Tibial artery (tissue), 4 donors: ENCODE measurements around the gene NIPAL3.
"Not testable (repeated sequence)": the region's sequence is repeated elsewhere in the genome, so short reads cannot be mapped to it uniquely, and the experiment has no call there.

Experiments
- DNase-seq, 2 donors: peaks; one replicate each; pipeline ENCODE4 v3.0.0-alpha.2; 2019
- H3K27ac ChIP-seq, 2 donors: fragments of 200-600 bp; sonication (generic) in 1 of 2; 1 replicate in 1 of 2; 2 replicates in 1 of 2; pipeline ENCODE4 v1.5.1; 2018 to 2019; ENCODE audit warnings: mild to moderate bottlenecking in 1 of 2
- H3K27me3 ChIP-seq, 2 donors: fragments of 200-600 bp; sonication (generic) in 1 of 2; one replicate each; pipeline versions ENCODE4 v1.5.1 to v1.6.0; 2016 to 2019
- H3K36me3 ChIP-seq, 3 donors: fragments of 200-600 bp; sonication (generic) in 2 of 3; one replicate each; pipeline ENCODE4 v1.5.1; 2016 to 2019; ENCODE audit warnings: mild to moderate bottlenecking in 2 of 3
- H3K4me1 ChIP-seq, 4 donors: fragments of 200-600 bp; sonication (generic) in 2 of 4; 1 replicate in 3 of 4; 2 replicates in 1 of 4; pipeline ENCODE4 v1.5.1; 2016 to 2019
- H3K4me3 ChIP-seq, 2 donors: fragments of 200-600 bp; sonication (generic) in 1 of 2; 1 replicate in 1 of 2; 2 replicates in 1 of 2; pipeline ENCODE4 v1.5.1; 2018 to 2019; ENCODE audit warnings: mild to moderate bottlenecking in 2 of 2
- H3K9me3 ChIP-seq, 3 donors: fragments of 200-600 bp; sonication (generic) in 1 of 3; one replicate each; pipeline ENCODE4 v1.5.1; 2016 to 2019
- CTCF ChIP-seq, 2 experiments: fragments of 200-600 bp in 1 of 2; fragments of 450-650 bp in 1 of 2; IDR thresholded peaks; one replicate each; pipeline ENCODE4 v1.5.1; 2017 to 2019; ENCODE audit warnings: antibody characterized with exemption in 2 of 2, mild to moderate bottlenecking in 1 of 2, moderate library complexity in 1 of 2
- intact Hi-C: fragments of 100-400 bp; cut with DNase I; formaldehyde crosslinking; loops from one replicate; pipeline ENCODE4 v1.15.0; 2023; ENCODE audit warnings: low total_unique reads

Gene NIPAL3

DNA sequence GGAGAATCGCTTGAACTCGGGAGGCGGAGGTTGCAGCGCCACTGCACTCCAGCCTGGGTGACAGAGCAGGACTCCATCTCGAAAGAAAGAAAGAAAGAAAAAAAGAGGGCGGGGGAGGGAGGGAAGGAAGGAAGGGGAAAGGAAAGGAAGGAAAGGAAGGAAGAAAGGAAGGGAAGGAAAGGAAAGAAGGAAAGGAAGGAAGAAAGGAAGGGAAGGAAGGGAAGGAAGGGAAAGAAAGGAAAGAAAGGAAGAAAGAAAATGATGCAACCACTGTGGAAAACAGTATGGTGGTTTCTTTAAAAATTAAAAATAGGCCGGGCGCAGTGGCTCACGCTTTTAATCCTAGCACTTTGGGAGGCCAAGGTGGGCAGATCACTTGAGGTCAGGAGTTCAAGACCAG, 71.9 kb downstream of the NIPAL3 start:
- Histone ChIP-seq H3K36me3 (no peaks in the 10 kb centered on the region), H3K27me3 (peaks cover 0 to 26% of the 10 kb centered on the region in 2 donors), H3K27ac (no peak overlapping the region), H3K4me3 (no peak overlapping the region), H3K4me1 (no peaks in the 10 kb centered on the region), H3K9me3 (peaks cover 0 to 3% (median 3%) of the 10 kb centered on the region in 3 donors)
- TF ChIP-seq CTCF (IDR thresholded peaks at IDR 0.05), result no peak
- DNase-seq, result no peak
- intact Hi-C loops, result no loop called here

- H3K27ac ChIP-seq, H3K9me3 ChIP-seq, H3K36me3 ChIP-seq, H3K4me1 ChIP-seq, intact Hi-C loops, DNase-seq, H3K4me3 ChIP-seq: not testable (repeated sequence)
- peaks cover 0 to 32% of the 10 kb centered on the region in 2 donors for H3K27me3 ChIP-seq
These were observed 72.6 kb downstream of the NIPAL3 start for GRCh38 chr1:24488159-24488558.

- peaks cover 0 to 32% of the 10 kb centered on the region in 2 donors for H3K27me3 ChIP-seq
- H3K27ac ChIP-seq, result no peak overlapping the region
- DNase-seq, result no peak
- TF ChIP-seq CTCF (IDR thresholded peaks at IDR 0.05), result no peak
- no peak overlapping the region for H3K4me3 ChIP-seq
- H3K4me1 ChIP-seq, result no peaks in the 10 kb centered on the region
- peaks cover 0 to 3% (median 3%) of the 10 kb centered on the region in 3 donors for H3K9me3 ChIP-seq
- no peaks in the 10 kb centered on the region for H3K36me3 ChIP-seq
- intact Hi-C loops, result no loop called here
These were observed 74.1 kb downstream of the NIPAL3 start for GRCh38 chr1:24489674-24490073.

- no peak for DNase-seq
- peaks cover 0 to 36% of the 10 kb centered on the region in 2 donors for H3K27me3 ChIP-seq
- intact Hi-C loops, result no loop called here
- H3K9me3 ChIP-seq, result peaks cover 0 to 3% (median 3%) of the 10 kb centered on the region in 3 donors
- no peak overlapping the region for H3K4me3 ChIP-seq
- no peak overlapping the region for H3K27ac ChIP-seq
- H3K36me3 ChIP-seq, result no peaks in the 10 kb centered on the region
- no peak for TF ChIP-seq CTCF (IDR thresholded peaks at IDR 0.05)
- no peaks in the 10 kb centered on the region for H3K4me1 ChIP-seq
These were observed 74.6 kb downstream of the NIPAL3 start for GRCh38 chr1:24490101-24490781.

DNA sequence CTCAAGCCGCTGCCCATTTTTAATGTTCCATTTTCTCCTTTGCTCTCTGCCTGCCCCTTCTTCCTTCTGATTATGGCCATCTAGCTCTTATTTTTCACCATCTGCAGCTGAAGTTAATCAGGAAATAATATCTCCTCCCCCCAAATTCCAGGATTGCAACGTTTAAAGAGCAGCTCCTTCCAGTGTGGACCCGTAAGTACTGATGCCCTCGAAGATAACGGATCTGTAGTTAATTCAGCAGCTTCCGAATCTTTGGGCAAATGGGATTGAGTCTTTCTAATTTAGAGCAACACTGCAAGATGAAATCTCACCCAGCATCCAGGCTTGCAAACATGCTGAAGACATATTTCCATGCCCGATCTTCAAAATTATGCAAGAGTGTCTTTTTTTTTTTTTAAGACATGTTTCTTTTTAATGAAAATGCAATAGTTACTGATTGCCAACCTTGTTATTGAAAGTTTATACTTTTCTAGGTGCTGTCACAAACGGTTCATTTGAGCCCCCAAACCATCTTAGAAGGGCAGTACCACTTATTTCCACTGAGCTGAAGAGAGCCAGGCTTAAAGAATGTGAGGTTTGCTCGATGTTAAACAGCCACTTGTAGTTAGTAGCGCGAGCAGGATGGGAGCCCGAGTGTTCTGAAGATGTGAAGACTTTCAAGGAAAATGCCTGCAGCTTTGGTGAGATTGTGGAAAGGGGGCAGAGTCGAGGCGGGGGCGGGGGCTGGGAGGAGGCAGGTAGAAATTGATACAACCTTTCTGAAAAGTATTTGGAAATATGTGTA, 76.2 kb downstream of the NIPAL3 start:
- peak in 1 of 2 donors; percentile 27 for DNase-seq
- Histone ChIP-seq H3K9me3 (peaks cover 0 to 3% (median 3%) of the 10 kb centered on the region in 3 donors), H3K27me3 (peaks cover 0 to 44% of the 10 kb centered on the region in 2 donors), H3K4me3 (no peak overlapping the region), H3K27ac (no peak overlapping the region), H3K36me3 (no peaks in the 10 kb centered on the region), H3K4me1 (no peaks in the 10 kb centered on the region)
- no peak for TF ChIP-seq CTCF (IDR thresholded peaks at IDR 0.05)
- intact Hi-C loops, result no loop called here

DNA sequence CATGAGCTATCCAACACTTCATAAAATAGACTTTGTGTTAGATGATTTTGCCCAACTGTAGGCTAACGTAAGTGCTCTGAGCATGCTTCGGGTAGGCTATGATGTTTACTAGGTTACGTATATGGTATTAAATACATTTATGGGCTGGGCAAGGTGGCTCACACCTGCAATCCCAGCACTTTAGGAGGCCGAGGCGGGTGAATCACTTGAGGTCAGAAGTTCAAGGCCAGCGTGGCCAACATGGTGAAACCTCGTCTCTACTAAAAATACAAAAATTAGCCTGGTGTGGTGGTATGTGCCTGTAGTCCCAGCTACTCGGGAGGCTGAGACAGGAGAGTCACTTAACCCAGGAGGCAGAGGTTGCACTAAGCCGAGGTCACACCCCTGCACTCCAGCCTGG, 77.3 kb downstream of the NIPAL3 start:
- H3K4me3 ChIP-seq, H3K36me3 ChIP-seq, H3K9me3 ChIP-seq, H3K27ac ChIP-seq, H3K4me1 ChIP-seq, intact Hi-C loops: not testable (repeated sequence)
- peaks cover 0 to 42% of the 10 kb centered on the region in 2 donors for H3K27me3 ChIP-seq
- DNase-seq, result peak in 1 of 2 donors; percentile 23
